Fibroblast of the aortic adventitia (primary cell): ENCODE data around the gene FSTL4. TPM values are rescaled to one million over a fixed set of nuclear protein-coding genes. Genes with fewer than 3 reads are reported as not detected.

ENCODE experiments used
- DNase-seq: peaks from one replicate; pipeline ENCODE4 v3.0.0-alpha.2; 2010; ENCODE audit warnings: low read depth
- H3K4me3 ChIP-seq: 2 replicates; pipeline ENCODE4 v1.5.1; 2011; ENCODE audit warnings: low read depth, mild to moderate bottlenecking, control low read depth, low read length, moderate library complexity
- total RNA-seq: library from RNA; depleted of rRNA; stranded (reverse); fragments of >200 nt; gene quantifications from 2 replicates; pipeline ENCODE4 v1.2.3, GENCODE V29; 2012; ENCODE audit warnings: low replicate concordance
- TF ChIP-seq, protein P1 (sequence below): IDR thresholded peaks from 2 replicates; pipeline ENCODE4 v1.5.1; 2011; ENCODE audit warnings: mild to moderate bottlenecking, low read length, control low read depth, inconsistent platforms; ENCODE audit not compliant: insufficient read depth

FSTL4 gene
- total RNA-seq, 1 donor, result not detected

DNA sequence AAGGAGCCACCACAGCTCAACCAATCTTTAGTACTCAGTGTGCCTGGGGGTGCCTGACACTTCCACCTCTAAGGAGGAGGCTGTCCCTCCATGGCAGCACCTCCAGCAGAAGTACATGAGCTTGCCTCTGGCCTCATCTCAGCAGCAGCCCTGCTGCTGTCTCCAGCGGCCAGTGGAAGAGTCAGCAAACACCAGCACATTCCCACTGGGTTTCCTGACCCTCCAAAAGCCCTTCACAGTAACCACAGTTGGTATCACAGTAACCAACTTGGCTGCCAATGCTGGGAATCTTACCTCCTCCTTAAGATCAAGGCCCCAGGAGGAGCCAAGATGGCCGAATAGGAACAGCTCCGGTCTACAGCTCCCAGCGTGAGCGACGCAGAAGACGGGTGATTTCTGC lies 29.4 kb downstream of the FSTL4 start:
- H3K4me3 ChIP-seq, result no peak overlapping the region
- DNase-seq, result no peak
- TF ChIP-seq, protein P1, sequence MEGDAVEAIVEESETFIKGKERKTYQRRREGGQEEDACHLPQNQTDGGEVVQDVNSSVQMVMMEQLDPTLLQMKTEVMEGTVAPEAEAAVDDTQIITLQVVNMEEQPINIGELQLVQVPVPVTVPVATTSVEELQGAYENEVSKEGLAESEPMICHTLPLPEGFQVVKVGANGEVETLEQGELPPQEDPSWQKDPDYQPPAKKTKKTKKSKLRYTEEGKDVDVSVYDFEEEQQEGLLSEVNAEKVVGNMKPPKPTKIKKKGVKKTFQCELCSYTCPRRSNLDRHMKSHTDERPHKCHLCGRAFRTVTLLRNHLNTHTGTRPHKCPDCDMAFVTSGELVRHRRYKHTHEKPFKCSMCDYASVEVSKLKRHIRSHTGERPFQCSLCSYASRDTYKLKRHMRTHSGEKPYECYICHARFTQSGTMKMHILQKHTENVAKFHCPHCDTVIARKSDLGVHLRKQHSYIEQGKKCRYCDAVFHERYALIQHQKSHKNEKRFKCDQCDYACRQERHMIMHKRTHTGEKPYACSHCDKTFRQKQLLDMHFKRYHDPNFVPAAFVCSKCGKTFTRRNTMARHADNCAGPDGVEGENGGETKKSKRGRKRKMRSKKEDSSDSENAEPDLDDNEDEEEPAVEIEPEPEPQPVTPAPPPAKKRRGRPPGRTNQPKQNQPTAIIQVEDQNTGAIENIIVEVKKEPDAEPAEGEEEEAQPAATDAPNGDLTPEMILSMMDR, result no peak

DNA sequence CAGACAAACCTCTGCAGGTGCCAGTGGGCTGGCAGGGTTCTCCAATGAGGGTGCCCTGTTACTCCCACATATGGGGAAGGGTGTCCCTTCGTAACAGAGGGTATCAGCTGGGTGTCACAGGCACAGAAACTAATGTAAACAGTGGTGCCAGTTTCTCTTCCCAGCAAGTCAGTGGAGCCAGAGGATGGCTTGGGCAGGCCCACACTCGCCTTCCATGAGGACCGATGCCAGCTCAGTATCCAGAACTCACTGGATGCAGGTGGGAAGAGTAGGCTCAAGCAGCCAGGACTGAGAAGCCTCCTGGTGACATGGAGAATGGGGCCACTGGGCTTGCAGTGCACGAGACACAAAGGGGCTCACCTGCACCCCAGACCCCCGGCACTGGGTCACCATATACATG lies 30.4 kb downstream of the FSTL4 start:
- no peak for DNase-seq
- TF ChIP-seq, protein P1, result no peak
- H3K4me3 ChIP-seq, result no peak overlapping the region

DNA sequence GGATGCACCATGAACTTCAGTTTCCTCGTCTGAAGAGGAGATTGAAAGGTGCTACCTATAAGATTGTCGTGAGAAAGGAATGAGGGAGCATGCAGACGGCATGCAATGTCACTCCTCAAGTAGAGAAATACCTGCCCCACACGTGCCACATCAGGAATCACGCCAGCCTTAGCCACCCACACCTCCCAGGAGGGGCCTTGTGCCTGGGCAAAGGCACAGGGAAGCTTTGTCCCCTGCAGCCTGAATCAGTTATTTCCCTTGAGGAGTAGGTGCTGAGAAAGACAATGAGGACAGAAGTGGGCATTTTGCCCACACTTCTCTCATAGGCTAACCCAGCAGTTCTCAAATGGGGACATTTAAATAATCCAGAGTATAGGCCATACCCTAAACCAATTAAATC lies 31.0 kb downstream of the FSTL4 start:
- no peak for DNase-seq

DNA sequence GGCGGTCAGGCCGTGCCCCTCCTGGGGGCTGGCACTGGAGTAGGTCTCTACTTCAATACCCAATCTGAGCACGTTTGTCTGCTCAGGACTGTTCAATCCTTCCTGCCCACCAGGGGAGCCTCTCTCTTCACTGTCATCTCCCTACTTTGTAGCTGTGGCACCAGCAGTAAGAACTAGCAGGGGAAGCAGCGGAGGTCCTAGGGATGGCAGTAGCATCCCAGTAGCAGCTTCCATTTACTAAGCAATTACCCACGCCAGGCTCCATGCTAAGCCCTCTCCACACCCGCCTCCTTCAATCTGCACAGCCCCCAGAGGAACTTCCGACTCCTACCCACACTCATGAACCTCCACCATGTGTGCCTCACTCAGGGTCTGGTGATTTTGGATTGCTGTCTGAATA lies 31.7 kb downstream of the FSTL4 start:
- H3K4me3 ChIP-seq, result no peak overlapping the region
- TF ChIP-seq, protein P1, result no peak
- DNase-seq, result no peak

More for the DNA sequence above, 31.0 kb downstream of the FSTL4 start:
- H3K4me3 ChIP-seq, result no peak overlapping the region
- TF ChIP-seq, protein P1, result no peak

DNA sequence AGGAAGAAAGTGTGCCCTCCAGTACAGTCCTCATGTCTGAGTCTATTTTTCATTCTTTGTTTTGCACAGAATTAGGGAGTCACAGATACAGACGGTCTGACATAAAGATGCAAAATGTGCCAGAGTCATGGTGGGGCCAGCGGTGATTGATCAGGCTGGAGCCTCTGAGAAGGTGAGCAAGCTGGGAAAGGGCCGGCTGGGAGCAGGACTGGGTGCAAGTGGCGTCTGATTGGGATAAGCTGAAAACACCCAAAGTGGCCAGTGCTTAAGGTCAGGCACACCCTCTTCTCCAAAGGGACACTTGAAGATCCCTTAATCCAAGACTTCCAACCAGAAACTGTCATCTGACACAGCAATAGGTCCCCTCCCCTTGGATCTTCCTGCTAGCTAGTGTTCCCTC lies 32.6 kb downstream of the FSTL4 start:
- no peak overlapping the region for H3K4me3 ChIP-seq
- DNase-seq, result no peak
- TF ChIP-seq, protein P1, result no peak

DNA sequence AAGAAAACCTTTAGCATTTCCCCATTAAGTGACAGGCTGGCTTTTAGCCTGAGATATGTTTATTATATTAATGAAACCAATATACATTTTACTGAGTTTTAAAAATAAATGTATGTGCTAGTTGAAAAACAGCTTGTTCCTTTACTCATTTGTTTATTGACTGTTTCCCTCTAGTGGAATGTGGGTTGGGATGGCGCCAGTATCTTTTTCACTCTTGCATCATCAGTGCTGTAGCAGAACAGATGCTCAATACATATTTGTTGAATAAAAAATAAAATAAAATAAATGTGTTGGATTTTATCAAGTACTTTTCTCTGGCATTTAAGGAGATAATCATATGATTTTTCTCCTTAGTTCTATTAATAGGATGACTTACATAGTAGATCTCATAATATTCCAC lies 43.0 kb downstream of the FSTL4 start:
- TF ChIP-seq, protein P1, result no peak
- H3K4me3 ChIP-seq, result no peak overlapping the region
- DNase-seq, result peak; percentile 19

DNA sequence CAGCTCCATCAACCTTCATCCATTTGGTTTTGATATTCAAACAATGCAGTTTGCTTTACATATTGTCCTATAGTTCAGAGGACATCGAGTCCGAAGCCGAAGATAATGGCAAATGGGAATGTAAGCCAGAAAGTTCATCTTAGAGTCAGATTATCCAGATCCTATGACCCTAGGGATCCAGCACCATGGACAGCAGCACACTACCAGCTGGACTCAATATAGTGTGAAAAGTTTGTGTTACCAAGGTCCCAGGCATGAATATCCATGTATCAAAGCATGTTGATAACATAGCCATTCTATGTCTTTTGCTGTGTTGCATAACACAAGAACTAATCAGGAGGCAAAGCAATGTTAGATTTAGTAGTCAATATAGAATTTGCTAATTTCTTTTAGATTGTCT lies 46.3 kb downstream of the FSTL4 start:
- peak; percentile 35 for DNase-seq
- no peak overlapping the region for H3K4me3 ChIP-seq
- TF ChIP-seq, protein P1, result no peak
